Tibial artery (tissue), 4 donors: ENCODE data around the gene SYNE1.
"Not testable (repeated sequence)": the region's sequence is repeated elsewhere in the genome, so short reads cannot be mapped to it uniquely, and the experiment has no call there.

Experiments
- DNase-seq, 2 donors: peaks; one replicate each; pipeline ENCODE4 v3.0.0-alpha.2; 2019
- H3K27ac ChIP-seq, 2 donors: fragments of 200-600 bp; sonication (generic) in 1 of 2; 1 replicate in 1 of 2; 2 replicates in 1 of 2; pipeline ENCODE4 v1.5.1; 2018 to 2019; ENCODE audit warnings: mild to moderate bottlenecking in 1 of 2
- H3K27me3 ChIP-seq, 2 donors: fragments of 200-600 bp; sonication (generic) in 1 of 2; one replicate each; pipeline versions ENCODE4 v1.5.1 to v1.6.0; 2016 to 2019
- H3K36me3 ChIP-seq, 3 donors: fragments of 200-600 bp; sonication (generic) in 2 of 3; one replicate each; pipeline ENCODE4 v1.5.1; 2016 to 2019; ENCODE audit warnings: mild to moderate bottlenecking in 2 of 3
- H3K4me1 ChIP-seq, 4 donors: fragments of 200-600 bp; sonication (generic) in 2 of 4; 1 replicate in 3 of 4; 2 replicates in 1 of 4; pipeline ENCODE4 v1.5.1; 2016 to 2019
- H3K4me3 ChIP-seq, 2 donors: fragments of 200-600 bp; sonication (generic) in 1 of 2; 1 replicate in 1 of 2; 2 replicates in 1 of 2; pipeline ENCODE4 v1.5.1; 2018 to 2019; ENCODE audit warnings: mild to moderate bottlenecking in 2 of 2
- H3K9me3 ChIP-seq, 3 donors: fragments of 200-600 bp; sonication (generic) in 1 of 3; one replicate each; pipeline ENCODE4 v1.5.1; 2016 to 2019
- CTCF ChIP-seq, 2 experiments: fragments of 200-600 bp in 1 of 2; fragments of 450-650 bp in 1 of 2; IDR thresholded peaks; one replicate each; pipeline ENCODE4 v1.5.1; 2017 to 2019; ENCODE audit warnings: antibody characterized with exemption in 2 of 2, mild to moderate bottlenecking in 1 of 2, moderate library complexity in 1 of 2
- intact Hi-C: fragments of 100-400 bp; cut with DNase I; formaldehyde crosslinking; loops from one replicate; pipeline ENCODE4 v1.15.0; 2023; ENCODE audit warnings: low total_unique reads

Gene SYNE1

GRCh38 chr6:152435816-152436215, 201.3 kb downstream of the SYNE1 start:
- no peak for TF ChIP-seq CTCF (IDR thresholded peaks at IDR 0.05)
- Histone ChIP-seq H3K27ac (no peak overlapping the region), H3K4me3 (no peak overlapping the region), H3K27me3 (no peaks in the 10 kb centered on the region), H3K4me1 (no peaks in the 10 kb centered on the region), H3K36me3 (no peaks in the 10 kb centered on the region), H3K9me3 (no peaks in the 10 kb centered on the region)
- intact Hi-C loops = no loop called here
- no peak for DNase-seq

- Histone ChIP-seq H3K4me1 (peaks cover 0 to 9% (median 0%) of the 10 kb centered on the region in 4 donors), H3K9me3 (no peaks in the 10 kb centered on the region), H3K4me3 (no peak overlapping the region), H3K27ac (no peak overlapping the region), H3K27me3 (no peaks in the 10 kb centered on the region), H3K36me3 (no peaks in the 10 kb centered on the region)
- no peak for TF ChIP-seq CTCF (IDR thresholded peaks at IDR 0.05)
- DNase-seq = no peak
- intact Hi-C loops = no loop called here
These were observed 204.4 kb downstream of the SYNE1 start for GRCh38 chr6:152432758-152433157.

- Histone ChIP-seq H3K27ac (no peak overlapping the region), H3K4me3 (no peak overlapping the region), H3K9me3 (no peaks in the 10 kb centered on the region), H3K27me3 (no peaks in the 10 kb centered on the region), H3K36me3 (no peaks in the 10 kb centered on the region), H3K4me1 (peaks cover 0 to 9% (median 0%) of the 10 kb centered on the region in 4 donors)
- intact Hi-C loops = no loop called here
- no peak for TF ChIP-seq CTCF (IDR thresholded peaks at IDR 0.05)
- DNase-seq = no peak
These were observed 209.0 kb downstream of the SYNE1 start for GRCh38 chr6:152428126-152428525.

- no peak overlapping the region for H3K4me3 ChIP-seq
- H3K36me3 ChIP-seq = no peaks in the 10 kb centered on the region
- no peak for DNase-seq
- TF ChIP-seq CTCF (IDR thresholded peaks at IDR 0.05) = no peak
- H3K27ac ChIP-seq = no peak overlapping the region
- intact Hi-C loops = no loop called here
- no peaks in the 10 kb centered on the region for H3K9me3 ChIP-seq
- no peaks in the 10 kb centered on the region for H3K27me3 ChIP-seq
- H3K4me1 ChIP-seq = peaks cover 0 to 9% (median 0%) of the 10 kb centered on the region in 4 donors
These were observed 210.9 kb downstream of the SYNE1 start for GRCh38 chr6:152426276-152426675.

GRCh38 chr6:152423216-152424103, 213.7 kb downstream of the SYNE1 start:
- Histone ChIP-seq H3K27me3 (no peaks in the 10 kb centered on the region), H3K9me3 (no peaks in the 10 kb centered on the region), H3K36me3 (no peaks in the 10 kb centered on the region), H3K4me1 (peaks cover 0 to 6% (median 0%) of the 10 kb centered on the region in 4 donors), H3K4me3 (no peak overlapping the region), H3K27ac (no peak overlapping the region)
- DNase-seq = no peak
- intact Hi-C loops = no loop called here
- no peak for TF ChIP-seq CTCF (IDR thresholded peaks at IDR 0.05)

- intact Hi-C loops, H3K27ac ChIP-seq, H3K4me3 ChIP-seq, H3K36me3 ChIP-seq, H3K27me3 ChIP-seq, H3K9me3 ChIP-seq, DNase-seq, H3K4me1 ChIP-seq: not testable (repeated sequence)
These were observed 215.7 kb downstream of the SYNE1 start for GRCh38 chr6:152421496-152421895.
